Mammary epithelial cell (primary cell): ENCODE data around the gene LCA5.

ENCODE experiments used
- EZH2 ChIP-seq: IDR thresholded peaks from 2 replicates; pipeline ENCODE4 v1.6.1; 2012; ENCODE audit warnings: low read length, inconsistent platforms, borderline replicate concordance
- TF ChIP-seq, protein P1 (sequence below), 2 donors: IDR thresholded peaks in 1 of 2; conservative IDR thresholded peaks in 1 of 2; 2 replicates each; pipeline ENCODE4 v1.5.1; 2011 to 2012; ENCODE audit warnings: inconsistent platforms in 2 of 2, low read length in 2 of 2, mild to moderate bottlenecking in 2 of 2, control low read depth in 1 of 2, low read depth in 1 of 2; ENCODE audit not compliant: insufficient read depth in 1 of 2; ENCODE audit errors: extremely low read depth in 1 of 2

DNA sequence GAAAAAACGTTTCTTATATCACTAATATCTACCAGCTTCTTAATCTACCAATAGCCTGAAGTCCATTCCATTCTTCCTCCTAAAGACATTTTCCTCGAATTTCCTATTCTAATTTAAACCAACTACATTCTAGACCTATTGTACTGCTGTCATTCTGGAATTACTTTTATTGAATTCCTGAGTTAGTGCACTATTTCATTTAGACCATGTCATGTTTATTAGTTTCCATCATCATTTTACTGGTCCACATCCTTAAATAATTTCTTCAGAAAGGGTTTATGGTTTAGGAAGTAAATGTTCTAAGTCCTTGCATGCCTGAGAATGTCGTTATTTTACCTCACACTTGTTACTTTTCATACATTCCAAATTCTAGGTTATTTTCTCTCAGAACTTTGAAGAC lies 13.2 kb downstream of the LCA5 start:
- TF ChIP-seq, protein P1, sequence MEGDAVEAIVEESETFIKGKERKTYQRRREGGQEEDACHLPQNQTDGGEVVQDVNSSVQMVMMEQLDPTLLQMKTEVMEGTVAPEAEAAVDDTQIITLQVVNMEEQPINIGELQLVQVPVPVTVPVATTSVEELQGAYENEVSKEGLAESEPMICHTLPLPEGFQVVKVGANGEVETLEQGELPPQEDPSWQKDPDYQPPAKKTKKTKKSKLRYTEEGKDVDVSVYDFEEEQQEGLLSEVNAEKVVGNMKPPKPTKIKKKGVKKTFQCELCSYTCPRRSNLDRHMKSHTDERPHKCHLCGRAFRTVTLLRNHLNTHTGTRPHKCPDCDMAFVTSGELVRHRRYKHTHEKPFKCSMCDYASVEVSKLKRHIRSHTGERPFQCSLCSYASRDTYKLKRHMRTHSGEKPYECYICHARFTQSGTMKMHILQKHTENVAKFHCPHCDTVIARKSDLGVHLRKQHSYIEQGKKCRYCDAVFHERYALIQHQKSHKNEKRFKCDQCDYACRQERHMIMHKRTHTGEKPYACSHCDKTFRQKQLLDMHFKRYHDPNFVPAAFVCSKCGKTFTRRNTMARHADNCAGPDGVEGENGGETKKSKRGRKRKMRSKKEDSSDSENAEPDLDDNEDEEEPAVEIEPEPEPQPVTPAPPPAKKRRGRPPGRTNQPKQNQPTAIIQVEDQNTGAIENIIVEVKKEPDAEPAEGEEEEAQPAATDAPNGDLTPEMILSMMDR (conservative IDR thresholded peaks at IDR 0.05 in 1 of 2, IDR thresholded peaks at IDR 0.05 in 1 of 2; ENCODE audit: extremely low read depth in 1 of 2, insufficient read depth in 1 of 2, low read depth in 1 of 2, low read length in 2 of 2), result no peak
- no peak for TF ChIP-seq EZH2
